Brain microvascular endothelial cell (primary cell): ENCODE data around the gene GREB1.

Source experiments
- DNase-seq: peaks from one replicate; pipeline ENCODE4 v3.0.0-alpha.2; 2020
- H3K27ac ChIP-seq: fragments of 250-450 bp; sonication (Bioruptor Pico); 2 replicates; pipeline ENCODE4 v1.5.1; 2020; ENCODE audit warnings: mild to moderate bottlenecking, moderate library complexity
- H3K27me3 ChIP-seq: fragments of 250-450 bp; sonication (Bioruptor Pico); replicated peaks from 2 replicates; pipeline ENCODE4 v1.5.1; 2020; ENCODE audit warnings: mild to moderate bottlenecking
- H3K36me3 ChIP-seq: fragments of 250-450 bp; sonication (Bioruptor Pico); replicated peaks from 2 replicates; pipeline ENCODE4 v1.5.1; 2020; ENCODE audit warnings: mild to moderate bottlenecking
- H3K4me3 ChIP-seq: 2 replicates; pipeline ENCODE4 v1.5.1; 2011; ENCODE audit warnings: low read depth, mild to moderate bottlenecking, control low read depth, low read length, moderate library complexity
- in situ Hi-C: cut with HindIII; loops from 2 replicates; pipeline ENCODE4 v1.10.0; 2017; ENCODE audit warnings: low sequenced_read_pairs, low pct_ligation_motif_present
- TF ChIP-seq, protein P1 (sequence below): IDR thresholded peaks from 2 replicates; pipeline ENCODE4 v1.5.1; 2011; ENCODE audit warnings: low read depth, mild to moderate bottlenecking, moderate library complexity, low read length, control low read depth, inconsistent platforms; ENCODE audit errors: missing control alignments

The GREB1 gene

GRCh38 chr2:11514081-11514730, 19.6 kb upstream of the GREB1 start:
- Histone ChIP-seq H3K36me3 (no peaks in the 10 kb centered on the region), H3K27ac (no peak overlapping the region), H3K27me3 (peaks cover 2% of the 10 kb centered on the region), H3K4me3 (no peak overlapping the region)
- TF ChIP-seq, protein P1, sequence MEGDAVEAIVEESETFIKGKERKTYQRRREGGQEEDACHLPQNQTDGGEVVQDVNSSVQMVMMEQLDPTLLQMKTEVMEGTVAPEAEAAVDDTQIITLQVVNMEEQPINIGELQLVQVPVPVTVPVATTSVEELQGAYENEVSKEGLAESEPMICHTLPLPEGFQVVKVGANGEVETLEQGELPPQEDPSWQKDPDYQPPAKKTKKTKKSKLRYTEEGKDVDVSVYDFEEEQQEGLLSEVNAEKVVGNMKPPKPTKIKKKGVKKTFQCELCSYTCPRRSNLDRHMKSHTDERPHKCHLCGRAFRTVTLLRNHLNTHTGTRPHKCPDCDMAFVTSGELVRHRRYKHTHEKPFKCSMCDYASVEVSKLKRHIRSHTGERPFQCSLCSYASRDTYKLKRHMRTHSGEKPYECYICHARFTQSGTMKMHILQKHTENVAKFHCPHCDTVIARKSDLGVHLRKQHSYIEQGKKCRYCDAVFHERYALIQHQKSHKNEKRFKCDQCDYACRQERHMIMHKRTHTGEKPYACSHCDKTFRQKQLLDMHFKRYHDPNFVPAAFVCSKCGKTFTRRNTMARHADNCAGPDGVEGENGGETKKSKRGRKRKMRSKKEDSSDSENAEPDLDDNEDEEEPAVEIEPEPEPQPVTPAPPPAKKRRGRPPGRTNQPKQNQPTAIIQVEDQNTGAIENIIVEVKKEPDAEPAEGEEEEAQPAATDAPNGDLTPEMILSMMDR: no peak
- in situ Hi-C loops: no loop called here
- no peak for DNase-seq

GRCh38 chr2:11514904-11515303, 18.9 kb upstream of the GREB1 start:
- Histone ChIP-seq H3K27ac (no peak overlapping the region), H3K27me3 (peaks cover 2% of the 10 kb centered on the region), H3K36me3 (no peaks in the 10 kb centered on the region), H3K4me3 (no peak overlapping the region)
- in situ Hi-C loops: no loop called here
- no peak for DNase-seq
- TF ChIP-seq, protein P1: no peak

DNA sequence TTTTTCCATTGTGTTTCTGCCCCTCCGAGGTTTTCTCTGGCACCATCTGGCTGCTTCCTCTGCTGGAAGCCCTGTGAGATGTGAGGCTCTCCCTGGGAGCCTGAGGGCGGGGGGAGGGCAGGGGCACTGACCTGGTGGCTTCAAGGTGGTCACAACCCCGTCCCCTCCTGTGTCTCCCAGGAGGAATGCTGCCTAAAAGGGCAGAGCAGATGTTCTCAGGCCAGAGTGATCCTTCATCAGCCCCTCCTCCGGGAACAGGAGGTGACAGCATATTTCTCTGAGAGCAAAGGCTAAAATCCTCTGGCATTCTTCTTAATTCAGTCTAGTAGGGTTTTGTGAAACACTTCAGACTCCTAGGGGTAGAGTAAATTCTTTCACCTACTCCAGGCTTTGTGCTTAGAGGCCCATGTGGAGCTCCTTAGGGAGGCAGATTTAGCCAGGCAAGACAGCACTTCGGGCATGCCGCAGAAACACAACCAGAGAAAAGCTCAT, 18.3 kb upstream of the GREB1 start:
- no peaks in the 10 kb centered on the region for H3K36me3 ChIP-seq
- H3K27ac ChIP-seq: no peak overlapping the region
- H3K27me3 ChIP-seq: peaks cover 2% of the 10 kb centered on the region
- in situ Hi-C loops: no loop called here
- TF ChIP-seq, protein P1: no peak
- H3K4me3 ChIP-seq: no peak overlapping the region
- DNase-seq: no peak

GRCh38 chr2:11516984-11517648, 16.7 kb upstream of the GREB1 start:
- TF ChIP-seq, protein P1: no peak
- no peaks in the 10 kb centered on the region for H3K36me3 ChIP-seq
- no peak for DNase-seq
- peaks cover 2% of the 10 kb centered on the region for H3K27me3 ChIP-seq
- H3K27ac ChIP-seq: no peak overlapping the region
- in situ Hi-C loops: no loop called here
- no peak overlapping the region for H3K4me3 ChIP-seq

- TF ChIP-seq, protein P1: no peak
- in situ Hi-C loops: no loop called here
Observed at GRCh38 chr2:11517906-11518305, 15.9 kb upstream of the GREB1 start.

More at GRCh38 chr2:11517906-11518305, 15.9 kb upstream of the GREB1 start:
- Histone ChIP-seq H3K27ac (no peak overlapping the region), H3K27me3 (peaks cover 2% of the 10 kb centered on the region), H3K36me3 (no peaks in the 10 kb centered on the region), H3K4me3 (no peak overlapping the region)
- DNase-seq: no peak
